Activated CD4-positive, alpha-beta T cell treated with anti-CD3 and anti-CD28 coated beads, Interleukin-10, Interleukin-2, amounts not matched to agents 100 ng/mL and 50 ng/mL, durations not matched to agents 16 hours and 8 hours (primary cell): ENCODE measurements around the gene ABLIM1.

ENCODE experiments used
- DNase-seq: peaks from one replicate; pipeline ENCODE4 v3.0.0-alpha.2; 2020

Gene ABLIM1

DNA sequence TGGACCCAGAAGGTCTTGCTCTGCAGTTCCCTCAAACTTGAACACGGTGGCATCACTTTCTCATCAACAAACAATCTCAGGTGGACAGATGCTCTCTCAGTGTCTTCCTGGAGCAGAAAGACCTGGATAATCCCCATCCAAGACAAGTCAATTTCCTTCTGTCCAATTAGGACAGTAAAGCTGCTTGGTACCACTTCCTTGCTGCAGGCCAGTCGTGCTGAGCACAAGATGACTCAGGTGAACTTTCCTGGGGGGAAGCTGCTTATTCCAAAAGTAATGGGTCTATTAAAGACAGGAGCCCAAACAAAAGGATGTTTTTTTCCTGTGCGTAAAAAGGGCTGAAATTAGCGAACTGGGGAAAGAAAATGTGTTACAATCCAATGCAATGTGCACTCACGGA, 146.2 kb downstream of the ABLIM1 start:
- DNase-seq = no peak

DNA sequence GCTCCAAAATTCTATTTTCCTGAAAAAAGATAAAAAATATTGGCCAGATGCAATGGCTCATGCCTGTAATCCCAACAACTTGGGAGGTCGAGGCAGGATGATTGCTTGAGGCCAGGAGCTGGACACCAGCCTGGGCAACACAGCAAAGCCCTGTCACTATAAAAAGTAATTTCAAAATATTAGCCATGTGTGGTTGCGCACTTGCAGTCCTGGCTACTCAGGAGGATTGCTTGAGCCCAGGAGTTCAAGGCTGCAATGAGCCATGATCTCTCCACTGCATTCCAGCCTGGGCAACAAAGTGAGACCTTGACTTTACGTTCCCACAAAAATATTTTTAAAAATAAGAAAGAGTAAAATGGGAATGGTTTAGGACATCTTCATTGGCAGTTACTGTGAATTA, 149.7 kb downstream of the ABLIM1 start:
- no peak for DNase-seq

DNA sequence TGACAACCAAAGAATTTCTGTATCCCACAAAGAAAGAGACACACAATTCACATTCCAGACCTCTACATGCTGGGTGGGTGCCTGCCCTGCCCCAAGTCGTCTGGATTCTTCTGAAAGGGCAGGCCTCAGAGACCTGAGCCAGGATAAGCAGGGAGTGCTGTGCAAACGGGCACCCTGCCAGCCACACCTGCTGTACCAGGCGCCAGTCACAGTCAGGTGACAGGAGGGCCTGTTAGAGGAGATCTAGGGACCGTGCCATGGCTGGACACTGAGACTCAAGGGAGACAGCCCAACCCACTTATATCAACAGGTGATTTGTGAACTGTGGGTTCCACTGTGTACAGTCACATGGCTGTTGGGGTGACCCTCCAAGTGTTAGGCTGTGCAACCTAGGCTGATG, 150.6 kb downstream of the ABLIM1 start:
- DNase-seq = no peak

DNA sequence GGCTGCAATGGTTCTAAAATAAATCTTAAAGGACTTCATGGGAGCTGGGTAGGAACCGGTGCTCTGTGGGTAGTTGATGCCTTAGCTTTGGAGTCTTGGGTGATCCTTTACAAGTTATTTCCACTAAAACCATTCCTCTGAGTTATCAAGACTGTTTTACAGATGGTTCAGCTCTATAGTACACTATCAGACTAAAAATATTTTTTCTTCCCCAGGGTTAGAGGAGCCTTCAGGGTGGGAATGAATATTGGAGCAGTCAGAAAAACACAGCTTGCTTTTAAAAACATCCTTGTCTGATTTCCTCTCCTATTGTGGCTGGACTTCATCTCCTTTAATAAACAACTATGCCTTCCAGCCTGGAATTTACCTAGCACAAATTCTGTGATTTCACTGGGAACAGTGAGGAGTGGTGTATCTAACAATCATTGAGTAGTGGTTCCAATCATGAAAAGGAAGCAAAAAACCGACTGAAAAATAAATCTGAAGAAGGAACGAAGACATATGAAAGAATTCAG, 151.1 kb downstream of the ABLIM1 start:
- DNase-seq = no peak

DNA sequence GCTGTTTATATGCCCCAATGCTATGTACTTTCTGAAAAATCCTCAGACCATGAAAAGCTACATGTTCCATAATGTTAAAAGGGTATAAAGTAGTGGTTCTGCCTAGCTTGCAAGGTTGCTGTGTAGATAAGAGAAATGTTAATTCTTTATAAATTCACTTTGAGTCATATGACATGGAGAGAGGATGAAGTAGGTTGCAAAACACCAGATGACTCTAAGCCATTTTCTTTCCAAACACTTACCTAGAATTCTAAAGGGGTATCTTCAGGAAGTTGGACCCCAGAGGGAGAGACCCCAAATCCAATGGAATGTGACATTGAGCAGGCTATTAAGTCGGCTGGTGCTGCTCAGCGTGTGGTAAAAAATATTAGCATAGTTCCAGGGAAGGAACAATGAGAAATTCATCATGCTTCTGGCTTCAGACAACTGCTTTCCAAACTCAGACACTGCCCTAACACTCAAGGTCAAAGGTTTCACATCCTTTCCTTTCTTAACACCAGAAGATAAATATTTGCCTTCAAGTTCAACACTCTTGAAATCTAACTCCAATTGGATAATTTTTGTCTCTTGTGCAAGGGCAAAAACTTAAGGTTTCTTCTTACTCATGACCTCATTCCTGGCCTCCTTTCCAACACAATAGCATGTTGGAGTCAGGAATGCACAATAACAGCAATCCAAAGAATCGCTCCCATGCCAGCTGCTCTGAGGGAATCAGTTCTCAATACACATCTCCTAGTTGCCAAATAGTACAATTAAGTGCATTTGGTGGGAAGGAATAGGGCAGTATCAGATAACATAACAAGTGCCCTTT, 153.1 kb downstream of the ABLIM1 start:
- no peak for DNase-seq

DNA sequence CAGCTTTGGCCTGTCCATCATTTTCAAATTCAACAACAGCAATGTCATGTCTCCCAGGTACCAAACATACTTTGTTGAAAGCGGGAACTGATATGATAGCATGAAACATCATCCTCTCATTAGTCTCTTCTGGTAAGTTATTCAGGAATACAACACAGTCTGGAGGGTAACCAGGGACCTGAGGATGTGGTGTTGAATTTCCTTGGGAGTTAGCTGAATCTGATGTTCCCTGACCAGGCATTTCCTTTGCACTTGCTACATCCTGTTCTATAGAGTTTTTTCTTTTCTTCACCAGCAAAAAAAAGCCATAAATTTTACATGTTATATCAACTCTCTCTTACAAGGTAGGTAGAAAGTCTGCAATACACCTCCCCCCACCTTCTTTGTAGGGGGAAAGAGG, 156.0 kb downstream of the ABLIM1 start:
- no peak for DNase-seq

DNA sequence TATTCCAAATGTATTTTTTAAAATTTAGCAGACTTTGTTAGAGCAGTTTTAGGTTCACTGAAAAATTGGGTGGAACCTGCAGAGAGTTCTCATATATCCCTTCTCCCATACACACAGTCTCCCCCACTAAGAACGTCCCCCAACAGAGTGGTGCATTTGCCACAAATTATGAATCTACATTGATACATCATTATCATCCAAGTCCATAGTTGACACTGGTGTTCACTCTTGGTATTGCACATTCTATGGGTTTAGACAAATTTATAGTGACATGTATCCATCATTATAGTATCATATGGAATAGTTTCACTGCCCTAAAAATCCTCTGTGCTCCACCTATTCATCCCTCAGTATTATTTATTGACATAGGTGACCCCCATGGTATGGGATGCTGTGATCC, 156.4 kb downstream of the ABLIM1 start:
- no peak for DNase-seq

DNA sequence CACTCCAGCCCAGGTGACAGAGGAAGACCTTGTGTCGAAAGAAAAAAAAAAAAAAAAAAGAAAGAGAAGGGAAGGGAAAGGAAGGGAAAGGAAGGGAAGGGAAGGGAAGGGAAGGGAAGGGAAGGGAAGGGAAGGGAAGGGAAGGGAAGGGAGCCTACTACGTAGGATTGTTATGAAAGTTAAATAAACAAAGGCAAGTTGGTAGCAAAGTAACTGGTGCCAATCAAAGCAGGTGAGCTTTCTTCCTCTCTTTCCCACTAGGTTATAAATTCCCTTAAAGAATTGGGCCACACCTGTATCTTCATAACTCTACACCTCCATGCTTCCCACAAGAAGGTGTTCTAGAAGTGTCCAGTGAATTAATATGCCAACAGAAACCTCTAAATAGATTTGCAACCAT, 157.4 kb downstream of the ABLIM1 start:
- DNase-seq = no peak

DNA sequence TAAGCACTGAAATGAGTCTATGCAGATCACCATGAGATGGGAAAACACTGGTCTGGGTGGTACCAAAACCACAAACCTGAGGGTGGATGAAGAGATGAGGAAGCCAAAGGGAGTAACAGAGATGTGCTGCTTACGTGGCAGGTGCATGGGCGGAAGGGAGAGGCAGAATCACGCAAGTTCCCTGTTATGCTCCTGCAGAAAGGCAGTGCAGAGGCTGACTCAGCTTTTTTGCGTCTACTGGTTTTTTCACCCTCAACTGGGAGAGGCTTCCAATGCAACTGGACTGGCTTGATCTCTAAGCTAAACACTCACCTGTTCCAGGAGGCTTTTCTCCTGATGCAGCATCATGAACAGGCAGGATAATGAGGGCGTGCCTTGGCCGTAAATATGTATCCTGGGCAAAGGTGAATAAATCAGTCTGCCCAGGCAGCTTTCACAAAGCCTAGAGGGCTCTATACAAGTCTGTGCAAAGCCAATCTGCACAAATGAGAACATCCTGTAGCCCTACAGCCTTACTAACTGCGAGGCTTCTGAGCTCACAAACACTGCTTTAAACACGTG, 158.4 kb downstream of the ABLIM1 start:
- DNase-seq = peak; percentile 74

DNA sequence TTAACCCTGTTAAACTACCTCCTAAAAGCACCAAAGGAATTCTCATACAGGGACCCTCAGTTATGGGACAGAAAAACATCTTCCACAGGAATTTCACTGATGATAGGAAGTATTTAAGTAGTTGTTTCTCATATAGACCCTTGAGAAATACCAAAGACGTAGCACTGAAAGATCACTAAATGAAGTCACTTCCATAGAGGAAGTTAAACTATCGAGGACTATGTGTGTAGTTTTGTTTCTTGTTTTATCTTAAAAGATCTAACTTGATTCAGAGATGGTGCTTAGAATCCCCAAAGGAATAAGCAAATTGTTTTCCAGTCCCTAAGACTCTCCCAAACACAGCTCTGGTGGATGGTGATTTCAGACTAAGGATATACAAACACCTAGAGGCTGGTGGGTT, 159.0 kb downstream of the ABLIM1 start:
- DNase-seq = no peak

DNA sequence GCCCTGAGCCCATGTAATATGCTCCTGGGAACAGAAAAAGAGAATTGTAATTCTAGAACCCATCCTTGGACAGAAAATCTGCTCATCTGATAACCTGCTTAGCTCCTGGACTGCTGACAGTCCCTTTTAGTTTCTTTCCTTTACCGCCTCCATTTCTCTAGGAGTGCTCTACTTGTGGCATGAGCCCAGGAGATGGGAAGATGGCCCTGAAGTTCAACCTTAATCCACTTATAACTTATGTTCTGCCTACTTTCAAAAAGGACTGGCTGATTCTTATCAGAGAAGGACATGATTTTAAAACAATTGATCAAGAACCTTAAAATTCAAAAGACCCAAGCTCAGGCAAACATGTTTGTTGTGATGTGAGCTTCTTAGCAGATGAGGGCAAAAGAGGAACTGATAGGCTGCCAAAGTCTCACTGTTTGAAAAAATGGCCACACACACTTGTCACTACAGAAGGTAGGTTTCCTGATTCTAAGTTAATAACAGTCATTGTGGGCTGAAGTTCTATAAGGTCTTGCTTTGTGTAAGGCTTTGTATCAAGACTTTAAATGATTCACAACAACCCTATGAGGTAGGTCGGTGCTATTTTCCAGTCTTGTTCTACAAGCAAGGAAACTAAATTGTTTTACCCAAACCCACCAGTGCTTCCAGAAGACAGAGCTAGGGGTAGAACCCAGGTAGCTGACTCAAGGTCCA, 159.5 kb downstream of the ABLIM1 start:
- DNase-seq = no peak

DNA sequence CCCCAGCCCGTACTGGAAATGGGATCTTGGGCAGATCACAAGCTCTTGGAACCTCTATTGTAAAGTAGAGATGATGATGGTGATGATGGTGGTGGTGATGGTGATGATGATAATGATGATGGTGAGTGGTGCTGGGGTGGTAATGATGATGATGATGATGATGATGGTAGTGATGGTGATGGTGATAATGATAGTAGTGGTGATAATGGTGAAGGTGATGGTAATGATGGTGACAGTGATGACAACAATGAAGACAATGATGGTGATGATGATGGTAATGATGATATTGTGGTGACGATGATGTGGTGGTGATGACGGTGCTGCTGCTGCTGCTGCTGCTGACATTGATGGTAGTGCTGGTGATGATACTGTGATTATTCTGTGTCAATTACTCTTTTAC, 162.8 kb downstream of the ABLIM1 start:
- DNase-seq = no peak

DNA sequence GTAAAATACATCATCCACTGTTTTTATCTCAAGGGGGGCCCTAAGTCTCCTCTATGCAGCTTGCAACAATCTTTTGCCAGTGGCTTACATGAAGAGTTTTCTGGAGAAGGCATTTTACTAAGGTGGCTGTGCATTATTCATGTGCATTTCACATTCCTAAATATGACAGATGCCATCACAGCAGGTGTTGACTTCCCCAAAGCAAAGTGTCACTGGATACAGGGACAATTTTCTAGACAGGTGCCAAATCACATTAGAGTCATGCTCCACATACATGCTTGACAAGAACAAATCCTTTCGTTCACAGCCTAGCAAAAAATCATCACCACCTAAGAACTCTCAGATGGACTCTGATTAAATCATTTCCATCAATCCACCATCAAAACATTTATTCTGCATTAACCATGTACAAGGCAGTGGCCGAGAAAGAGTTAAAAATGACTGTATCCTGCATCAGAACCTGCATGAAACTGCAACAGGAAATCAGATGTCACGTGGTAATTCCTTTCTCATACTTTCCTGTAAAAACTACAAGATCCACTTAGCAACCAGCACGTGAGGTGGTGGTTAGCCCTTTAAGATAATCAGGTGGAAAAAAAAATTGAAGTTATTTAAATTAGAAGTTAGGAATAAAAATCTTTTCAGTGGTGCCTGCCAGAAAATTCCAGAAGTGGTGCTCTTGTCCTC, 165.6 kb downstream of the ABLIM1 start:
- peak; percentile 69 for DNase-seq

DNA sequence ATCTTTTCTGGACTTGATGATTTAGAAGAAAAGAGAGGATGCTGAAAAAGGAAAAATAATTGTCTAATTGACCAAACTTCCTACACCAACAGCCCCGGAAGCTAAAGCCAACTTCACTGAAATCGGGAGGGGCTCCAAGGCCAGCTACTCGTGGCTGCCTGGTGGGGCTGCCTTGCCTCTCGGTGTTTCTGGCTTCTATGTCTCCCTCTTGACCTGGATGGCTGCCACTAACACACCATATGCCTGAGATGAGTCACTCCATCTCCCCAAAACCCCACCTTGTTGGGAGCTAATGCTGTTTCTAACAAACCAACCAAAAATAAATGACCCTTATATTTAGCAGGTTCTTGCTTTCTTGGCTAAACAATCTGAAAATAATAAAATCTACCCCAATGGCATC, 166.1 kb downstream of the ABLIM1 start:
- no peak for DNase-seq

DNA sequence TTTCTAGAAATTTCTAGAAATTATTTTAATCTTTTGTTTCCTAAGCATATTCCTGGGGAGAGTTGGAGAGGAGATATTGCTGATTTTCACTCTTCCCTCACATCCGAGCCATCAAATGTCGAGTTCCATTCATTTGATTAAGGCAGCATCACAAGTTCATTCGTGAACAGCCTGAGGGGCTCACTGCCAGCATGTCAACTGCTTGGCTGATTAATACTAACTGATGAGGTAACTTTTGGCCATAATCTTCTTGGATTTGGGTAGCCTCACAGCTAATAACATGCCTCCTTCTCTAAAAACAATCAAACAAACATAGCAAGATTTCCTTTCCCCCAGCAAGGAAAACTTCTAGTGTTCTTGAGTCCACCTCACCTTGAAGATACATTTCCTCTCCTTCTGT, 166.7 kb downstream of the ABLIM1 start:
- no peak for DNase-seq

DNA sequence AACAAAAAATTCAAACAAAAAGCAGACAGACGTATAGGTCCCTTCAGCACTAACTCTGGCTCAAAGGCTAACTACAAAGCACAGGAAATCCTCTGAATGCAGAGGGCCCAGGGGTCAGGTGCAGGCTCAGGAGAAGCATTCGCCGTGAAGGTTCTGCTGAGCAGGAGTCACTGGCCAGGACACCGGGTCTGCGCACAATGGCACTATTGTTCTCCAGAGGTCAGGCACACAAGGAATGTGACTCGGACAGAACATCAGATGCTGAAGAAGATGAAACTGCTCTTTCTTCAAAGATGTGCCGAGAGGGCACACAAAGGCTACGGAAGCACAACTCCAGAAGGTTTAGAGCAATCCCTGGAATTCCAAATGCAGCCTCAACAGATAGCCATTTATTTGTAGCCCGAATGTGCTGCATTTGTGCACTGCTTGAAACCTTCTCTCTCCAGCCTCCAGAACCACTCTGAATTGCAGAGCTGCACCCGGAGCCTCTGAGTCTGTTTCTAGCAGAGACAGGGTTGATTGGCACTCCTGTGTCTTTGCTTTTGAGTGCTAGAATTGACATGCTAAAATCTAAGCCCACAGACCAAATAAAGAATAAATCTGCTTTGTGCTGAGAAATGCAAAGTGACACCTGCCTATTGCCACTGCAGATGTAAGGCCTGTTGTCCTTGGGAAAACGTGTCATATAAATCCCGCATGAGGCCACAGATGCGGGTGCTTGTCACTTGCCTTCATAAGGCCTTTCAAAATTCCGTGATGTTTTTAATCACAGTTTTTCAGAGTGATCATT, 168.4 kb downstream of the ABLIM1 start:
- no peak for DNase-seq

DNA sequence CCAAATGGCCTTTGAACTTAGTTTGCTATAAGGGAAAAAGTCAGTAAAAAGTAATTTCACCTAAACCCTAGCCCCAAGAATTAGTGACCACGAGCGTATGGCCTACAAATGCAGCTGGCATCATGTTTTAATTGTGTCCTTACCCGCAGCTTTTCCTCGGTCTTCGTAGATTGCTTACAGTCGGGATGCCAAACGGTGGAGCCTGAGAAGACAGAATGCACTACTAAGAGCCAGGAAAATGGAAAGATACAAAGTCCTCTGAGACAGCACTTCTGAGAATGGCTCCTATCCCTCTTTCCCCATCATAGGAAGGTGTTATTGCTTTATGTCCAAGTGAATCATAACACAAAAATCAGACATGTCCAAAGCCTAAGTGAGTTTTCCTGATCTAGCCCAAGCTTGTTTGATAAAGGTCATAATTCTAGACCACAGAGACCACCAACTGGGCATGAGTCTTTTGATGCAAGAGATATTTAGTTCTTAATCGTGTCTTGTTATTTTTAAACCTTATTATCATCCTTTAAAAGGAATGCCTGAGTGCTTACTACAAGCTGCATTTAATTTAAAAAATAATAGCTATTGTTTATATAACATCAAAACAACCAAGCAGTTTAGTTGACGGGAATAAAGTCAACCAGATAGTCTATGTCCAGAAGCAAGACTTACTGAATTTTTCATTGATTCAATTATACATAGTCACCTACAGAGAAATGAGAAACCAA, 170.1 kb downstream of the ABLIM1 start:
- no peak for DNase-seq

DNA sequence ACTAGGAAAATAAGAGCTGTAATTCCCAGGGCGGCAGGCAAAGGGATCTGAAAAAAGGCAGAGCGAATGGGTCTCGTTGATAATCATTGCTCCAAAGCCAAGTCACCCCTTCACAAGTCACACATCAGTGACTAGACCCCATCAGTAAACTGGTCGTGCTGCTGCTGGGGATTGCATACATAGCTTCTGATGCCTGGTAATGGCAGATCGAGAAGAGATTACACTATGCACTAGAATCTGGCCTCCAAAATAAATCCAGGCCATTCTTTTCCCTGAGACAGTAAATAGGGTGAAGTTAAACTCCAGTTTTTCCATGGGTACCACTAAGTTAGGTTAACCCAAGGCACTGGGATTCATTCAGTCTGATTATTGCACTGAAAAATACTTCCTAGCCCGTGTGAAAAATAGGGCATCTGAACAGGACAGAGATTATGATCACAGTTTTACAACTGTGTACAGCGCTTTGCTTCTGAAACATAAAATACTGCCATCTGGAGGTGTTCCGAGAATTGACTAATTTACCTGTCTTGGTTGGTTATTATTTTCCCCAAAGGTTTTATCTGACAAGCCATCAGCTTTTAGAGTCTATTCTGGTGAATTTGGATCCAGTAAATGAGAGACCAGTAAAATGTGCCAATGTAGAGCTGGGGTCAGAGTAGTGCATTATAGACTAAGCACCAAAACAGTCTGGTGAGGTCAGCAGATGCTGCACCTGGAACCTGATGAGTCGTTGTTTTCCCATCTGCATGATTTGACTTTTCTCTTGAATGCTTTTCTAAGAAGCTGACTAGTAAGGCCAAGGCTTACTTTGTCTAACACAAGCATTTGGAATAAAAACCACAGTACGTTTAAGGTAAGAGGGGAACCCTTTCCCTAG, 170.9 kb downstream of the ABLIM1 start:
- peak; percentile 9 for DNase-seq

DNA sequence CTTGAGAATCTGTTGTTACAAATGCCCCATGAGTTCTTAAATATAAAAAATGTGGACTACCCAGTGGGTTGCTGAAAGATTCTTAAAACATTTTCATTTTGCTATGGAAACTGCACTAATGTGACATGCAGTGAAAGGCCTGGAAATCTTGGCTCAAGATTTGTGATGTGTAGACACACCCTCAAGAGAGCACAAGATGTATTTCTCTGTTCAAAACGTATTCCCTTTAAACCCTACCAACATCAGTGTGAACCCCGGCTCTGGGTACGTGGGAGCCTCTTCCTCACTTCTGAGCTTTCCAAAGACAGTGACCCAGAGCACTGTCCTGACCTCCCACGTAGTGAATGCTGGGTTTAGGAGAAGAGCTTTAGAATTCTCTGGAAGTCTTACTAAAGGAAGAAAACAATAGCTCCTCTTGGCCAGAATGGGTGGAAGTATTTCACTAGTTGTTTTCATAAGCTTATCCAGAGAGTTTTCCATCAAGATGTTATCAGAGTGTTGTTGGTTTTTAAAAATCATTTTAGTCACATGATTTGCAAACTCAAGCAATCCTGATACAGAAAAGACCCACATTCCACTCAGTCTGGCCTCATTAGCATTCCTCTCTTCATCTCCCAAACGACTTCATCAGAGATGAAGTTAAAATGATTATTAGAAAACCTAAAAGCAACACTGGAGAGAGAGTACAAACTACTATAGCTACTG, 172.2 kb downstream of the ABLIM1 start:
- no peak for DNase-seq

DNA sequence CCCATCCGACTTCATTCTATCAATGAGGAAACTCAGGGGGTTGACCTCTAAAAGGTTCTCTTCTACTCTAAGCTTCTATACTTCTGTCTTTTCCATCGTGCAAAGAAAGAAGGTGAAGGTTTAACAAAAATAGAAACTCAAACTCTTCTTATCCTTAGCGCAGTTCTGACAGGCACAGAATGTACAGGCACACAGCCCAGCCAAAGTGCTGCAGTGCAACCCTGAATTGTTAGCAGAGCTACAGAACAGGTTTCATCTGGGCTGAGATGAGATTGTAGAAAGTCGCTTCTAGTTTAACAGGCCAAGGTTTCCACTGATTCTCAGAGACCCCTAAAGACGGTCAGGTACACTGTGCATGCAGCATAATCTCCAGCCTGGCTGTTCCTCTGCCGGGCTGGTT, 174.5 kb downstream of the ABLIM1 start:
- DNase-seq = no peak
